HepG2 (cell line): ENCODE results near the gene GPC2. TPM values are rescaled to one million over a fixed set of nuclear protein-coding genes. Genes with fewer than 3 reads are reported as not detected.
A peak's percentile ranks its signal among the peaks of the same experiment; 100 is the strongest.

ENCODE experiments used
- CREBL2 ChIP-seq: sonication (generic); formaldehyde crosslinking; IDR thresholded peaks from 2 replicates; pipeline ENCODE4 v1.8.1; 2023; ENCODE audit warnings: missing genetic modification reagents, mild to moderate bottlenecking, borderline replicate concordance
- LBX2 ChIP-seq: sonication (generic); formaldehyde crosslinking; IDR thresholded peaks from 2 replicates; pipeline ENCODE4 v1.5.0; 2020; ENCODE audit warnings: missing genetic modification reagents, mild to moderate bottlenecking, borderline replicate concordance
- MAFG ChIP-seq: sonication (generic); formaldehyde crosslinking; IDR thresholded peaks from 2 replicates; pipeline ENCODE4 v1.5.1; 2020; ENCODE audit warnings: mild to moderate bottlenecking, missing genetic modification reagents
- MXD1 ChIP-seq: sonication (generic); formaldehyde crosslinking; IDR thresholded peaks from 2 replicates; pipeline ENCODE4 v1.4.0; 2020; ENCODE audit warnings: mild to moderate bottlenecking, missing genetic modification reagents
- MYNN ChIP-seq: sonication (generic); formaldehyde crosslinking; IDR thresholded peaks from 2 replicates; pipeline ENCODE4 v1.4.0; 2020; ENCODE audit warnings: mild to moderate bottlenecking, low read depth, missing genetic modification reagents
- NR2F6 ChIP-seq, 2 experiments: IDR thresholded peaks; 2 replicates each; pipeline ENCODE4 v1.6.1; 2016; ENCODE audit warnings: antibody characterized with exemption in 1 of 2, mild to moderate bottlenecking in 1 of 2
- NR3C1 ChIP-seq: sonication (generic); formaldehyde crosslinking; IDR thresholded peaks from 2 replicates; pipeline ENCODE4 v1.4.0; 2020; ENCODE audit warnings: missing genetic modification reagents
- SCMH1 ChIP-seq: sonication (generic); formaldehyde crosslinking; IDR thresholded peaks from 2 replicates; pipeline ENCODE4 v1.9.0; 2021; ENCODE audit warnings: missing genetic modification reagents, mild to moderate bottlenecking, borderline replicate concordance
- SMAD3 ChIP-seq: sonication (generic); formaldehyde crosslinking; IDR thresholded peaks from 2 replicates; pipeline ENCODE4 v1.4.0; 2020; ENCODE audit warnings: missing genetic modification reagents
- SP5 ChIP-seq: IDR thresholded peaks from 2 replicates; pipeline ENCODE4 v1.6.1; 2016; ENCODE audit warnings: low read depth, borderline replicate concordance
- SPEN ChIP-seq: sonication (generic); formaldehyde crosslinking; IDR thresholded peaks from 2 replicates; pipeline ENCODE4 v1.5.1; 2020; ENCODE audit warnings: low read depth, mild to moderate bottlenecking, missing genetic modification reagents
- STAG1 ChIP-seq: sonication (generic); formaldehyde crosslinking; IDR thresholded peaks from 2 replicates; pipeline ENCODE4 v1.4.0; 2020; ENCODE audit warnings: missing genetic modification reagents
- THYN1 ChIP-seq: sonication (generic); formaldehyde crosslinking; IDR thresholded peaks from 2 replicates; pipeline ENCODE4 v1.8.1; 2023; ENCODE audit warnings: low read depth, mild to moderate bottlenecking, moderate library complexity, missing genetic modification reagents, borderline replicate concordance
- ZBTB39 ChIP-seq: sonication (generic); formaldehyde crosslinking; IDR thresholded peaks from 2 replicates; pipeline ENCODE4 v1.5.0; 2020; ENCODE audit warnings: missing genetic modification reagents
- ZHX2 ChIP-seq, 2 experiments: sonication (generic) in 1 of 2; formaldehyde crosslinking in 1 of 2; IDR thresholded peaks; 2 replicates each; pipeline versions ENCODE4 v1.6.1 to v1.9.0; 2014 to 2022; ENCODE audit warnings: antibody characterized with exemption in 1 of 2, borderline replicate concordance in 1 of 2, inconsistent platforms in 1 of 2, low read depth in 1 of 2, missing genetic modification reagents in 1 of 2
- ZNF326 ChIP-seq: sonication (generic); formaldehyde crosslinking; IDR thresholded peaks from 2 replicates; pipeline ENCODE4 v1.4.0; 2020; ENCODE audit warnings: missing genetic modification reagents, borderline replicate concordance
- ZNF558 ChIP-seq: sonication (generic); formaldehyde crosslinking; IDR thresholded peaks from 2 replicates; pipeline ENCODE4 v1.9.0; 2022; ENCODE audit warnings: mild to moderate bottlenecking, missing genetic modification reagents, borderline replicate concordance
- ZNF788 ChIP-seq: sonication (generic); formaldehyde crosslinking; IDR thresholded peaks from 2 replicates; pipeline ENCODE4 v1.5.0; 2020; ENCODE audit warnings: mild to moderate bottlenecking, missing genetic modification reagents, borderline replicate concordance
- ZNF850 ChIP-seq: sonication (generic); formaldehyde crosslinking; conservative IDR thresholded peaks from 2 replicates; pipeline ENCODE4 v1.9.0; 2021; ENCODE audit warnings: mild to moderate bottlenecking, missing genetic modification reagents
- polyA plus RNA-seq, 8 experiments: library from polyadenylated mRNA; depleted of rRNA in 3 of 8; stranded (reverse) in 7 of 8; unstranded in 1 of 8; fragments of >200 nt; fragmentation: Illumina TruSeq in 4 of 8; extraction: Trizol in 4 of 8; gene quantifications; 2 replicates each; pipeline versions ENCODE4 v1.2.1 to v1.2.3, GENCODE V29; 2011 to 2016; ENCODE audit warnings: low read depth in 4 of 8, missing spikeins in 1 of 8, mixed read lengths in 1 of 8; ENCODE audit not compliant: insufficient read depth in 1 of 8
- total RNA-seq, 5 experiments: library from RNA; depleted of rRNA; stranded (reverse); fragments of >200 nt; fragmentation: Illumina TruSeq; extraction: Trizol; gene quantifications; 2 replicates each; pipeline ENCODE4 v1.2.3, GENCODE V29; 2016; ENCODE audit warnings: low read depth in 1 of 5

GPC2 gene
- total and polyA plus RNA-seq, 2 of the 13 experiments (the other 11 are each of a cell fraction or from before 2014, with no cell fraction given), result 0.64 to 0.78 TPM

GRCh38 chr7:100158229-100159098 lies 18.7 kb downstream of the GPC2 start, which contains the start of gene TRAPPC14 (continued):
- TF ChIP-seq ZHX2 (IDR thresholded peaks at IDR 0.05; ENCODE audit: low read depth), result peak; percentile 70; the same call in 1 of the 2 replicates
- TF ChIP-seq ZHX2 (CRISPR knock-in tag; IDR thresholded peaks at IDR 0.05; ENCODE audit: borderline replicate concordance), result peak; percentile 62; the same call in 1 of the 2 replicates
- no peak for TF ChIP-seq NR3C1 (CRISPR knock-in tag)
- TF ChIP-seq ZNF850, result no peak
- TF ChIP-seq ZNF788 (CRISPR knock-in tag), result peak; percentile 63; the same call in 1 of the 2 replicates
- peak; percentile 39; the same call in 1 of the 2 replicates for TF ChIP-seq SPEN (CRISPR knock-in tag)
- TF ChIP-seq MAFG (CRISPR knock-in tag), result no peak
- no peak for TF ChIP-seq ZNF558 (CRISPR knock-in tag)
- TF ChIP-seq MYNN (CRISPR knock-in tag), result no peak
- no peak for TF ChIP-seq ZNF326 (CRISPR knock-in tag)
- no peak for TF ChIP-seq SCMH1 (CRISPR knock-in tag)
- TF ChIP-seq STAG1, result no peak
- no peak for TF ChIP-seq ZBTB39 (CRISPR knock-in tag)
- no peak for TF ChIP-seq CREBL2 (CRISPR knock-in tag)
- TF ChIP-seq MXD1 (CRISPR knock-in tag), result no peak
- TF ChIP-seq SMAD3 (CRISPR knock-in tag), result no peak
- peak; percentile 85 for TF ChIP-seq SP5 (CRISPR knock-in tag)
- no peak for TF ChIP-seq THYN1
- TF ChIP-seq NR2F6 (IDR thresholded peaks at IDR 0.05), result no peak
- peak; percentile 46; the same call in 1 of the 2 replicates for TF ChIP-seq NR2F6 (CRISPR knock-in tag; IDR thresholded peaks at IDR 0.05)
- no peak for TF ChIP-seq LBX2 (CRISPR knock-in tag)
